NCI-H1694 treated with DMSO at 0.1 percent for 48 hours (cell line): ENCODE results near the gene PLAC1.

Source experiments
- DNase-seq: peaks from one replicate; lab custom pipeline; 2025; lab: John Stamatoyannopoulos, UW

The PLAC1 gene

GRCh38 chrX:134670134-134670924 is 12.1 kb upstream of the PLAC1 start:
- no peak for DNase-seq

DNA sequence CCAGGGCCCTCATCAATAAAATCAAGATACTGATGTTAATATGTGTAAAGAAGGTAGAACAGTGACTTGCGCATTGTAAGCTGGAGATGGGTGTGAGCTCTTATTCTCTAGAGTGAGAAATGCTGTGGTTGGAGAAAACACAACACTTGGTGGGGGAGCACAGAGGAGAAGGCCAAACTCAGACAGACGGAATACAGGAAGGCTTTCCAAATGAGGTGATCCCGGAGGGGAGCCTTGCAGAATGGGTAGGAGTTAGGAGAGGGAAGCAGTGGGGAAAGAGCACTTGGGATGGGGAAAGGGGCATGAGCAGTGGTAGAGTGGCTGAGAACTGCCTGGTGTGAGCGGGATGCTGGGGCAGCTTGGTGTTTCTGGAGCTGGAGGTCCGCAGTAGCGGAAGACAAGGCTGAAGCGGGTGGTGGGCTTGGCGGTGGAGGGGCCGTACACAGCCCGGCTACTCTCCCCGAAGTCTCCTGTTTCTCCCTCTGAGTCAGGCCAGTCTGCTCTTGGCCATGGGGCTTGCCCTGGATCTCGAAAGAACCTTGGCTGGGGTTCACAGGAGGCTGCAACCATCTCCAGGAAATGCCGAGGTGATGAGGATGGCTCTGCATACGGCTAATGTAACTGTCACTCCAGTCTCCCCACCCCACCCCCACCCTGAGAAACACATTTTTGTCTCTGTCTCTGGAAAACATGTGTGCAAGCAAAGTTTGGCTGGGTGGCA is 11.3 kb upstream of the PLAC1 start:
- DNase-seq: no peak

DNA sequence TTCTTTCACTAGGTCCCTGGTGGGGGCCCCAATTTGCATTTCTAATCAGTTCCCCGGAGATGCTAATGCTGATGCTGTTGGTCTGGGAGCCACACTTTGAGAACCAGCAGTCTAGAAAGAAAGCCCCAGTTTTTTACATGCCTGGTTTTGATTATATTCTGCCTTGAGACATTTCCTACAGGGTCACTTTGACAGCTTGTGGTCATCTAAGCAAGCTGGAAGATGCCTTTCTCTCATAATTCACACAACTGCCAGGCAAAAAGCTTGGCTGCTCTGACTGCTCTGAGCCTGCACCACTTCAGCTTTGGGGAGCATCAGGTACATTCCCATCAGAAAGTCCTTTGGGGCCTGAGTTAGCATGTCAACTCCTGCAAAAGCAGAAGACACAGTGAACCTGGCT is 5.9 kb upstream of the PLAC1 start:
- no peak for DNase-seq

GRCh38 chrX:134661295-134661694 is 3.0 kb upstream of the PLAC1 start:
- no peak for DNase-seq

- no peak for DNase-seq
Observed at GRCh38 chrX:134660627-134661026, 2.4 kb upstream of the PLAC1 start.

DNA sequence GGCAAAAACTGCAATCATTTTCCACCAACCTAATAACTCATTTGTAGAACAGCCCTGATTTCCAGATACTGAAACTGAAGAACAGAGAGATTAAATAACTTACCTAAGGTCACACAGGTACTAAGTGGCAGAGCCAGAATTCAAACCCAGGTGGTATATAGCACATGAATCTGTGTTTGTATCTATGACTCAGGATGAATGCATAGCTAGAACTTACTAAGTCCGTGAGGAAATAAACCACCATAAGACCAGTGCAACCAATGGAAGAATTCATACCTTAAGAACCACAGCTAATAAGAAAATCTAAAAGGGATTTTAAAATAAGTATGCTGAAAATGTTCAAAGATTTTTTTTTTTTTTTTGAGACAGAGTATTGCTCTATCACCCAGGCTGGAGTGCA is 1.5 kb upstream of the PLAC1 start:
- no peak for DNase-seq

- no peak for DNase-seq
Observed at GRCh38 chrX:134658760-134659023, 421 bp upstream of the PLAC1 start.

DNA sequence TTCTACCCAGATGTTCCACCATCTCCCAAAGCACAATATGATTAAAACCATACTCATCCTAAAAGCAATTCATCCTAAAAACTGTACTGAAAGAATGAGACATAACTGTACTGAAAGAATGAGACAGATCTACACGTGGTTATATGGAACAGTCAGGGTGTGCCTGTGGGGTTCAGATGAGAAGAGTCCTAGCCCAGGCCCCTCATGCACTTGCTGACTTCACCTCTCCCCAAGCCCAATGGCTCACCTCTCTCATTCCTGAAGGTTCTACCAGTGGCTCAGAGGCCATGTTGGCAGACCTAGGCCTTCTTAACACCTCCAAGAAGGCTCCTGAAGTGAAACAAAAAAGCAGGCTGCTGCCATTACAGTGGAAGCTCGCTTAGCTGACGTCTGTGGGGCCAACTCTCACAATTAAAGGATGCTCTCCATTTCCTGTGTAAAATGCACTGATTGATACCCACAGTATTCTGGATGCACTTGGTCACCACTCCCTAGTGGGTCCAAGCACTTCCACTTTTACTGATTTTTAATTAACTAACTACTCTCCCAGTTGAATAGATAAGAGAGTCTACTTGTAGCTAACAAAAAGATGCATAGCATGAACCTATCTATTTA is 3.8 kb downstream of the PLAC1 start:
- DNase-seq: no peak

DNA sequence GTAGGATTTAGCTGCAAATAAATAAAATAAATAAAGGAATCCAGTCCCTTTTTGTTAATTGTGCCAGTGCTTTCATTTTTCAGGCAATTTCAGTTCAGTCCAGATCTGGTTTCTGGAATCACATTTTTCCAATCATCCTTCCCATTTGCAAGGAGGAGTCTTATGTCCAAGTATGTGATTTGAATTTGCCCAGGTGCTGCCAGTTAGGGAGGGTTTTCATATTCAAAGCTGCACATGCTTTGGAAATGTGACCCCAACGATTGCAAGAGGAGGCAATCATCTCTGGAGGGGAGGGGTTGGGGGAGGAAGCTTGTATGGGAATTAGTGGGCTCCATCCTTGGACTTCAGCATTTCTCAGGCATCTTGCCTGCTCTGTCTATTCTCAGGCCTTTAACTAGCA is 4.4 kb downstream of the PLAC1 start:
- DNase-seq: peak; percentile 20

GRCh38 chrX:134650701-134651100 is 7.6 kb downstream of the PLAC1 start:
- DNase-seq: no peak

DNA sequence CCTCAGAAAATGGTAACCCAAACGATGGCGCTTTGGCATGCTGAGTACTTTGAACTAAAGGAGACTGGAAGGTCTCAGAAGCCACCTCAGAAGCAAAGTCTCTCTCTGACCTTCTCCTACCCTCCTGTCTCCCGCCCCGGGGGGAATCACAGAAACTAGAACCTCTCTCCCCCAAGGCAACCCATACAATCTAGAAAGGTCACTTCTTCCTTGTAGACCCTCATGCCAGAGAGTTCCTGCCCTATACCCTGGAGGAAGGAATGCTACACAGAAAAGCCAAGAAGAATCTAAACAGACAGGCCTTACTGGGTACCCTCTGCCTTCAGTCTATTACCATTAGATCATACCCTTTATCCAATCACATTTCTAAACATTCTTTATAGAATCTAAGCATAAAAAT is 8.5 kb downstream of the PLAC1 start:
- DNase-seq: no peak

DNA sequence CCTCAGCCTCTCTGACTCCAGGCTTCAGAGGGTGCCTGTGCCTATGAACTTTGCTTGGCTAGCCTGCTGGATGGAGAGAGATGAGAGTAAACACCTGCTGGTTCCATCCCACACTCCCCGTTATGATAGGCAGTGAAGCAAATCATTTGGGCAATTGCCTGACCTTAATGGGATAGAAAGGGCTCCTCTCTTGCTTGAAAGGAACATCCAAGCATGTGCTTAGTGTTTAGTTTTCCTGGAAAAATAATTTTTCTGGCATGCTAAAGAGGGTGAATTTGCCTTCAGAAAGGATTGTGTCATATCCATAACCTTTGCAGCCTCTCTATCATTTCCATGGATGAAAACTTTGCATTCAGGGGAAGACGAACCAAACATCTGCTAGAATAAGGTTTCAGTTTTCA is 10.8 kb downstream of the PLAC1 start:
- no peak for DNase-seq

DNA sequence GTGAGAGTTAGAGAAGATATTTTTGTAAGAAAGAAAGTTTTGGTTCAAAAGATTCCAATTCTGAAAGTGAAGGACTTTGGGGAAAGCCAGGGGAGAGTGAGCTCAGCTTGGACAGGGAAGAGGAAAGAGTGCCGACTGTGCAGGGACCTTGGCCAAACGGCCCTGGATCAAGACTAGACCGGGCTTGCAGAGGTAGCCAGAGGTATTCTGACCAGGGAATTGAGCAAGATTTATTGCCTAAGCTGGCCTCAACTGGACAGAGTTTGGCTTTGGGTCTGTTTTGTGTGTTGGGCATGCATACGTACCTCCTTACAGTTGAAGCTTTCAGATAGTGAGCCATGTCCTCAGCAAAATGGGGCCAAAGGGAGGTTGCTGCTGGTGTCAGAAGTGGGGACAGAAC is 11.6 kb downstream of the PLAC1 start:
- DNase-seq: no peak

DNA sequence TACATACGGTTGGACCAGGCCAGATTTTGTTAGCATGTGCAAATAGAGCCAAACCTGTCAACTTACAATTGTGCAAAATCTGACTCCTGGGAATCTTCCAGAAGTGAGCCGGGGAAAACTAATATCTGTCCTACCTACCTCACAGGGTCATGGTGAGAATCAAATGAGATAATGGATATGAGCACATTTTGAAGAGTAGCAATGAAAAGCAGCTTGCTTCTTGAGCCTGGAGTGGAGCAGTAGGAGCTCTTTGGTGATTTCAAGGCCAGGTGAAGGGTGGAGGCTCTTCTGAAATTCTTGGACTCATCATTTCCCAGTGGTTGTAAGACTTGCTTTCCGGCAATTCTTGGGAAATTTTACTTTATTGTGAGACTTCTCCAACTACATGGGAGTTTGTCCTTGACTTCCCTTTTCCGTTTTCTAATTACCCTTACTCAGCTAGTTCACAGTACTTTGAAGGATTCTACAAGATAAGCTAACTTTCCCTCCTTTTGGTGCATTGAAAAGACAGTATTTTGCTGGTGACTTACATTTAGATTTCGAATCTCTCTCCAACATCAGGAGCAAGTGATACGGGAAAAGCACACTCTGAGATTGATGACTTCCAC is 12.2 kb downstream of the PLAC1 start:
- no peak for DNase-seq

- DNase-seq: no peak
Observed at GRCh38 chrX:134642386-134642785, 15.9 kb downstream of the PLAC1 start.

- no peak for DNase-seq
Observed at GRCh38 chrX:134641346-134641745, 16.9 kb downstream of the PLAC1 start.

DNA sequence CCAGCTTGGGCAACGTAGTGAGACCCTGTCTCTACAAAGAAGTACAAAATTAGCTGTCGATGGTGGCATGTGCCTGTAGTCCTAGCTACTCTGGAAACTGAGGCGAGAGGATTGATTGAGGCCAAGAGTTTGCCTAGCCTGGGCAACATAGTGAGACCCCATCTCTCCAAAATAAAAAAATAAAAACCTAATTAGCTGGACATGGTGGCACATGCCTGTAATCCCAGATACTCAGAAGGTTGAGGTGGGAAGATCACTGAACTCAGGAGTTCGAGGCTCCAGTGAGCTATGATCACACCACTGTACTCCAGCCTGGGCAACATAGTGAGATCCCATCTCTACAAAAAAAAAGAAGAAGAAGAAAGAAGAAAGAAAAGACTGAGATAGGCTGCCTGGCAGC is 17.4 kb downstream of the PLAC1 start:
- no peak for DNase-seq

DNA sequence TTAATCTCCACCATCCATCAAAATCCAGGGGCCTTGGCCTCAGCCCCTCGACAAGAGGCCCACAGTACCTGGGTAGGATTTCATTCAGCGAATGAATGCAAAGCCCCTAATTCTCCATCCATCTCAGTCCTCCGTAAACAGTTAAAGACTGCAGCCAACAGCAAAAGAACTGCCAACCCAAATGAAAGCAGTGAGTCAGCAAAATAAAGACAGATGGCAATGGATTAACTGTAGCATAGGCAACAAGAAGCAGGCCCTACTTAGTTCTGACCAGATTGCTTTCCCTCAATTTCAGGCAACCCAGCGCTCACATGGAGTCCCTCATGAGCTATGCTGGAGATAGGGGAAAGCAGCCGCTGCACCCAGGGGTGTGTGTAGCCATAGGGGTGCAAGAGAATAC is 21.4 kb downstream of the PLAC1 start:
- peak; percentile 88 for DNase-seq

DNA sequence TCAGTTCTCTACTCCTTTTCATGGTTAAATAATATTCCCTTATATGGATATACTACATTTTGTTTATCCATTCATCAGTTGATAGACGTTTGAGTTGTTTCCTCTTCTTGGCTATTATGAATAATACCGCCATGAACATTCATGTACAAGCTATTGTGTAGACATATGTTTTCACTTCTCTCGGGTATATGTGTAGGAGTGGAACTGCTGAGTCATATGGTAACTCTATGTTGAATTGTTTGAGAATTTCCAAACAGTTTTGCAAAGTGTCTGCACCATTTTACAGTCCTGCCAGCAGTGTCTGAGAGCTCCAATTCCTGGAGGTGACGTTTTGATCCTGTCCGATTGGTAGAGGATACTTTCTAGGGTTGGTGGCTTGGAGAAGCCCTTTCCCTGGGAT is 23.6 kb downstream of the PLAC1 start:
- DNase-seq: no peak

- DNase-seq: no peak
Observed at GRCh38 chrX:134633832-134634231, 24.4 kb downstream of the PLAC1 start.

DNA sequence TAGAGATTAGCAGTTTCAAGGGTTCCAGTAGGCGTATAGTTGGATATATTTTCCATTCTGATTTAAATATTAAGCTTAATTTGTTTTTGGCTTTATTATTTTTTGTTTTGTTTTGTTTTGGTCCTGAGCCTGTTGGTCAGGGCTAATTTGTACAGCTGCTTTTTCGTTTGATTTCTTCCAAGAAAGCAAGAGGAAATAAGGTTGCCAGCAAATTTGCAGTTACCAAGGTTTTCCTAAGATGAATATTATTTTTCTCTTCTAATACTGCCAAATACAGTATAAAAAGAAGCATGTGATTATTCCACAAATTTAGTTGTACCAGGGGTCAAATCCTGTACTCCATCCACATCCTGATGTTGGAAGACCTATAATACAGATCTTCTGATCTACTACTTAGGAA is 24.9 kb downstream of the PLAC1 start:
- no peak for DNase-seq

- no peak for DNase-seq
Observed at GRCh38 chrX:134632355-134632754, 25.9 kb downstream of the PLAC1 start.
